ENCODE data around the gene ADARB1. TPM values are rescaled to one million over a fixed set of nuclear protein-coding genes. Genes with fewer than 3 reads are reported as not detected.

The ADARB1 gene
- total RNA-seq, 1 donor from 2014 or later: 25.8 TPM

Other genes with a start within 250 kb of the ADARB1 start
- gene PTTG1IP, start 200.9 kb upstream of the ADARB1 start, total RNA-seq: 208 and 240 TPM in 2 replicates
- 0.61 TPM in 1 of 2 replicates, not detected in the other for gene ITGB2, start 153.7 kb upstream of the ADARB1 start, total RNA-seq
- gene SLX9, start 134.6 kb upstream of the ADARB1 start, total RNA-seq: 26.0 and 38.8 TPM in 2 replicates
- 109 and 119 TPM in 2 replicates for gene POFUT2, start 213.3 kb downstream of the ADARB1 start, total RNA-seq

All from astrocyte (in vitro differentiated cells and primary cell).